Ovary (tissue), 9 donors: ENCODE measurements around the gene ACSF3. TPM values are rescaled to one million over a fixed set of nuclear protein-coding genes. Genes with fewer than 3 reads are reported as not detected.
"Not testable (repeated sequence)": the region's sequence is repeated elsewhere in the genome, so short reads cannot be mapped to it uniquely, and the experiment has no call there.

Source experiments
- DNase-seq, 5 donors: peaks; one replicate each; pipeline ENCODE4 v3.0.0-alpha.2; 2019 to 2020
- H3K27ac ChIP-seq, 2 donors: fragments of 200-600 bp; one replicate each; pipeline versions ENCODE4 v1.5.1 to v1.8.0; 2019 to 2022
- H3K27me3 ChIP-seq: fragments of 200-600 bp; one replicate; pipeline ENCODE4 v1.8.0; 2022
- H3K36me3 ChIP-seq: fragments of 200-600 bp; sonication (generic); one replicate; pipeline ENCODE4 v1.5.1; 2019
- H3K4me1 ChIP-seq: one replicate; pipeline ENCODE4 v1.8.1; 2013; ENCODE audit warnings: mild to moderate bottlenecking, moderate library complexity; ENCODE audit not compliant: insufficient read depth
- H3K4me3 ChIP-seq: fragments of 200-600 bp; sonication (generic); one replicate; pipeline ENCODE4 v1.5.1; 2017
- H3K9me3 ChIP-seq, 2 donors: fragments of 200-600 bp in 1 of 2; sonication (generic) in 1 of 2; one replicate each; pipeline versions ENCODE4 v1.5.1 to v1.8.1; 2013 to 2019; ENCODE audit warnings: mild to moderate bottlenecking in 1 of 2, moderate library complexity in 1 of 2
- EP300 ChIP-seq: sonication (generic); formaldehyde crosslinking; IDR thresholded peaks from one replicate; pipeline ENCODE4 v1.6.1; 2017; ENCODE audit warnings: antibody characterized with exemption
- POLR2A ChIP-seq: fragments of 450-650 bp; IDR thresholded peaks from one replicate; pipeline ENCODE4 v1.6.1; 2017; ENCODE audit warnings: antibody characterized with exemption, mild to moderate bottlenecking, moderate library complexity
- WGBS, 3 donors: extraction: QIAGEN DNeasy Blood & Tissue Kit in 1 of 3; methylation state at CpG; one replicate each; pipeline versions ENCODE4 v1.1.5 to v1.1.7; 2013 to 2017; 5-methylcytosine and 5-hydroxymethylcytosine counted together
- intact Hi-C, 4 donors: fragments of 100-400 bp; cut with DNase I; formaldehyde crosslinking; loops; one replicate each; pipeline versions ENCODE4 v1.11.0 to v1.15.1; 2022 to 2023
- polyA plus RNA-seq, 2 donors: library from polyadenylated mRNA; stranded (reverse); fragments of 200-250 nt in 1 of 2; fragments of 350-450 nt in 1 of 2; fragmentation: Illumina TruSeq in 1 of 2; extraction: RNeasy Lipid Tissue Mini Kit (QIAGEN cat#74804) in 1 of 2; gene quantifications; one replicate each; pipeline ENCODE4 v1.2.3, GENCODE V29; 2013 to 2014
- total RNA-seq, 7 donors: library from RNA; depleted of rRNA in 2 of 7; stranded (reverse); fragments of >200 nt in 2 of 7; fragmentation: NEBNext Ultra II Directional in 3 of 7; extraction: Animal tissue kit (Norgen Biotek cat#: 25700) in 3 of 7; gene quantifications; one replicate each; pipeline versions ENCODE4 v1.1.0 to v1.2.4, GENCODE V29; 2016 to 2023
- TF ChIP-seq, protein P1 (sequence below), 3 donors: fragments of 450-650 bp in 2 of 3; fragments of 200-600 bp in 1 of 3; IDR thresholded peaks; one replicate each; pipeline versions ENCODE4 v1.5.1 to v1.8.0; 2016 to 2022; ENCODE audit warnings: antibody characterized with exemption in 3 of 3, mild to moderate bottlenecking in 1 of 3
- donor health status: DM: no; HTN: no; CAD: no; lungs with moderate emphysema.
- donor health status: DM: no; HTN: no; CAD: no.
- donor health status: Bipolar disorder and iron deficiency.
- donor health status: DM: yes; HTN: yes; CAD: no.
- donor health status: DM: no; HTN: no; CAD: no.
- donor health status: DM: yes; HTN: yes; CAD: no.

ACSF3 gene
- total and polyA plus RNA-seq, 9 donors, result 16.2 to 40.9 (median 28.0) TPM

DNA sequence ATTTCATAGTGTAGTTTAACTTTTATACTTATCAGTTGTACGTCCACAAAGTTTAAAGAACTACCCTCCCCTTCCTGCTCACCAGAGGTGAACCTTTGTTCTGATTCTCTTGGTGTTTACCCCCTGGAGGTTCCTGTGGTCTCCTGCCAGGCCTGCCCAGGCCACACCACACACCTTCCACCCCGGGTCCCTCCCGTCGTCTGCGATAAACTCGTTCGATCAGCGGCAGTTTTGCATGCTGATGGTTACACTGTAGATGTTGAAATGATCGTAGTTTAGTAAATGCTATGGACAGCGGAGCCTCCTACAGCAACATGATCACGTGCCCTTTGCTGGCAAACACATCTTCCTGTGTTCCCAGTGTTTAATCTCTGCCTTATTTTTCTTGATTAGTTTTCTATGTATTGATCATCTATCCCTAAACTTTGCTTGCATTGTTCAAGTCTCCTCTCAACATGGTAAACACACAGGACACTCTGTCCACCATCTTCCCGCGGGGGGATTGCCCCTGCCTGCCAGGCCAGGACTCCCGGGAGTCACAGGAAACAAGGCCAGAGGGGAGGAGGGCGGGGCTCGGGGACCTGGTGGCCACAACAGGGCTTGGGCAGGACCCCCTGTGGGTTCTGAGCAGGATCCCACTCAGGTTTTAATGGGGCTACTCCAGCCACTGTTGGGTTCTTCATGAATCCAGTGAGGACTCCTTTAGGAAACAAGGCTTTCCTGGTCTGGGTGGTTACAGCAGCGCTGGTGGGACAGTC is 2.8 kb upstream of the ACSF3 start:
- DNase-seq, result no peak
- Histone ChIP-seq H3K4me1 (peaks cover 4% of the 10 kb centered on the region), H3K4me3 (no peak overlapping the region), H3K9me3 (no peaks in the 10 kb centered on the region), H3K36me3 (no peaks in the 10 kb centered on the region), H3K27me3 (no peaks in the 10 kb centered on the region), H3K27ac (no peak overlapping the region)
- intact Hi-C loops, result no loop called here
- TF ChIP-seq, protein P1, sequence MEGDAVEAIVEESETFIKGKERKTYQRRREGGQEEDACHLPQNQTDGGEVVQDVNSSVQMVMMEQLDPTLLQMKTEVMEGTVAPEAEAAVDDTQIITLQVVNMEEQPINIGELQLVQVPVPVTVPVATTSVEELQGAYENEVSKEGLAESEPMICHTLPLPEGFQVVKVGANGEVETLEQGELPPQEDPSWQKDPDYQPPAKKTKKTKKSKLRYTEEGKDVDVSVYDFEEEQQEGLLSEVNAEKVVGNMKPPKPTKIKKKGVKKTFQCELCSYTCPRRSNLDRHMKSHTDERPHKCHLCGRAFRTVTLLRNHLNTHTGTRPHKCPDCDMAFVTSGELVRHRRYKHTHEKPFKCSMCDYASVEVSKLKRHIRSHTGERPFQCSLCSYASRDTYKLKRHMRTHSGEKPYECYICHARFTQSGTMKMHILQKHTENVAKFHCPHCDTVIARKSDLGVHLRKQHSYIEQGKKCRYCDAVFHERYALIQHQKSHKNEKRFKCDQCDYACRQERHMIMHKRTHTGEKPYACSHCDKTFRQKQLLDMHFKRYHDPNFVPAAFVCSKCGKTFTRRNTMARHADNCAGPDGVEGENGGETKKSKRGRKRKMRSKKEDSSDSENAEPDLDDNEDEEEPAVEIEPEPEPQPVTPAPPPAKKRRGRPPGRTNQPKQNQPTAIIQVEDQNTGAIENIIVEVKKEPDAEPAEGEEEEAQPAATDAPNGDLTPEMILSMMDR (IDR thresholded peaks at IDR 0.05), result no peak
- TF ChIP-seq EP300, result no peak
- 63 to 75% (median 63%) methylated on average over 17 of the region's 17 CpGs for WGBS, 3 donors

DNA sequence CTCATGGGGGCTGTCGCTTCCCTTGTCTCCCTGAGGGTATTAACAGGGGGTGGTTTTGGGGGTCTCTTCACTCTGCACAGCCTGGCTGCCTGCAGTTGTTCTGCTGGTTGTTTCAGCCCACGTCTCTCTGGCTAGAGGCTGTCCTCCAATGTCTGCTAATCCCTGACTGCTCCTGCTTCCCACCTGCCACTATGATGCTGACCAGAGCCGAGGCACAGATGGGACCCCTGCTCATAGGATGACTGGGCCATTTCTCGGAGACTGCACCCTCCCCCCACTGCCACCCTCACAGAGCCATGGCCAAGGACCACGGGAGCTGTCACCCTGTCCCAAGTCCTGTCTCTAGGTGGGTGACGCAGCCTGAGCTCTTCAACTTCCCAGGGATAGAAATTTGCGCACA is 1.6 kb upstream of the ACSF3 start:
- peaks cover 4% of the 10 kb centered on the region for H3K4me1 ChIP-seq
- intact Hi-C loops, result no loop called here
- no peak overlapping the region for H3K27ac ChIP-seq
- H3K36me3 ChIP-seq, result no peaks in the 10 kb centered on the region
- WGBS, 3 donors, result 63 to 69% (median 69%) methylated on average over 7 of the region's 7 CpGs
- H3K9me3 ChIP-seq, result no peaks in the 10 kb centered on the region
- no peaks in the 10 kb centered on the region for H3K27me3 ChIP-seq
- no peak for DNase-seq
- H3K4me3 ChIP-seq, result no peak overlapping the region
- TF ChIP-seq EP300 (no peak), POLR2A (no peak)
- TF ChIP-seq, protein P1 (IDR thresholded peaks at IDR 0.05), result no peak

DNA sequence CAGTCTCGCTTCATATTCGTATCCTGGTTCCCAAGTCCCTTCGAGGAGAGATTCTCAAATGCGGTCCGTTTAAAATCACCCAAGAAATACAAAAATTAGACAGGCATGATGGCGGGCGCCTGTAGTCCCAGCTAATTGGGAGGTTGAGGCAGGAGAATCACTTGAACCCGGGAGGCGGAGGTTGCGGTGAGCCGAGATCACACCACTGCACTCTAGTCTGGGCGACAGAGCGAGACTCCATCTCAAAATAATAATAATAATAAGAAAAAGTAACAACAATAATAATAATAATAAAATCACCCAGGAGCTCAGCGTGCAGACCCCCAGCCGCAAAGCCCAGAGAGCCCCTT is 425 bp upstream of the ACSF3 start:
- 57 to 65% (median 62%) methylated on average over 15 of the region's 15 CpGs for whole genome bisulfite sequencing, 3 donors
- DNase-seq, H3K27me3 ChIP-seq, intact Hi-C loops, H3K36me3 ChIP-seq, H3K9me3 ChIP-seq, H3K4me1 ChIP-seq: not testable (repeated sequence)
- H3K4me3 ChIP-seq, result peak overlapping the region; percentile 51
- peak overlapping the region in 1 of 2 donors; percentile 23 for H3K27ac ChIP-seq

DNA sequence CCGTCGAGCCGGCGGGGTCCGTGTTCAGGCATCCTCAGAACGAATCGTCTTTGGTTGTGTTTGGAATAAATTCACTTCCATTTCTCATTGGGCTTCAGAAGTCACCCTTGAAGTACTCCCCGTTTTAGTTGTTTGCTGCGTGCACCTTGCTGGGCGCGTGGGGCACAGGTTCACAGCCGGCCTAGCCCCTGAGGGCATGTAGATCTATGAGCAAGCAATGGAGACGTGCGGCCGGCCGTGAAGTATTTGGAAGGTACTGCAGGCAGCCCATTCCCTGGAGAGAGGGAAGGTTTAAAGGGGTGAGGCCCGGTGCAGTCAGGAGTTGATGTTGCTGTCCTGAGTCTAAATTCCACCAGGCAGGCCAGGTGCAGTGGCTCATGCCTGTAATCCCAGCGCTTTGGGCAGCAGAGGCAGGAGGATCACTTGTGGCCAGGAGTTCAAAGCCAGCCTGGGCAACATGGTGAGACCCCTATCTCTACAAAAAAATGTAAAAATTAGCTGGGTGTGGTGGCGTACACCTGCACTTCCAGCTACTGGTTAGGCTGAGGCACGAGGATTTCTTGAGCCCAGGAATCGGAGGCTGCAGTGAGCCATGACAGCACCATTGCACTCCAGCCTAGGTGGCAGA is 714 bp downstream of the ACSF3 start:
- no peaks in the 10 kb centered on the region for H3K36me3 ChIP-seq
- no peaks in the 10 kb centered on the region for H3K27me3 ChIP-seq
- peaks cover 7% of the 10 kb centered on the region for H3K4me1 ChIP-seq
- H3K9me3 ChIP-seq, result no peaks in the 10 kb centered on the region
- H3K27ac ChIP-seq, result peak overlapping the region; percentile 23 to 38
- DNase-seq, result no peak
- intact Hi-C loops, result no loop called here
- 11 to 12% (median 12%) methylated on average over 20 to 21 of the region's 21 CpGs for WGBS, 3 donors
- H3K4me3 ChIP-seq, result peak overlapping the region; percentile 51
- no peak for TF ChIP-seq EP300
- TF ChIP-seq POLR2A, result no peak
- TF ChIP-seq, protein P1 (IDR thresholded peaks at IDR 0.05), result no peak

DNA sequence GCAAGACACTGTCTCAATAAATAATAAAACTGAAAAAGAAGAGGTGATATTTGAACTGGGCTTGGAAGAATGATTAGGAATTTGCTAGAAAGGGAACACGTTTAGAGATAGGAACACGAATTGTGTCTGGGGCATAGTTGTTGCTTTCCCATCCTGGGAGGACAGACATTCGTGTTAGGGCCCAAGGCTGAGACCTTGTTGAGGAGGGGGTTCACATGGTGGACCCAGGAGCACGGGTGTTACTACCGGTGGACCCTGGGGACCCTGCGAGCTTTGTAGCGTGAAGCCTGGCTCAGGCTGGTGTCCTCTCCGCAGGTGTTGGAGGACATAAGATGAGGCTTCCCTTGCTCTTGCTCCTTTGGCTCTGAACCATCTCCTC is 1.2 kb downstream of the ACSF3 start:
- H3K27me3 ChIP-seq, result no peaks in the 10 kb centered on the region
- H3K4me3 ChIP-seq, result peak overlapping the region; percentile 51
- H3K27ac ChIP-seq, result no peak overlapping the region
- H3K4me1 ChIP-seq, result peaks cover 7% of the 10 kb centered on the region
- H3K36me3 ChIP-seq, result no peaks in the 10 kb centered on the region
- TF ChIP-seq EP300, result no peak
- TF ChIP-seq, protein P1 (IDR thresholded peaks at IDR 0.05), result no peak
- no peak for TF ChIP-seq POLR2A
- WGBS, 3 donors, result 72 to 75% (median 74%) methylated on average over 8 of the region's 8 CpGs
- H3K9me3 ChIP-seq, result no peaks in the 10 kb centered on the region
- intact Hi-C loops, result no loop called here
- no peak for DNase-seq
